Natural killer cell (primary cell): ENCODE results near the gene GRID2. TPM values are rescaled to one million over a fixed set of nuclear protein-coding genes. Genes with fewer than 3 reads are reported as not detected.

Source experiments
- ATAC-seq, 3 donors: fragments of 150-1000 bp in 2 of 3; fragments of 200-7000 bp in 1 of 3; cut with Tn5 transposase; 1 replicate in 1 of 3; 2 replicates in 2 of 3; pipeline ENCODE4 v1.10.0; 2021; ENCODE audit warnings: mild to moderate bottlenecking in 2 of 3, moderate library complexity in 2 of 3
- DNase-seq, 2 donors: peaks; one replicate each; pipeline versions ENCODE4 v3.0.0 to v3.0.0-alpha.2; 2013 to 2021; ENCODE audit warnings: mixed read lengths in 1 of 2
- H3K27ac ChIP-seq: one replicate; pipeline ENCODE4 v1.5.1; 2013; ENCODE audit warnings: mild to moderate bottlenecking, low read length
- H3K27me3 ChIP-seq: one replicate; pipeline ENCODE4 v1.6.1; 2013; ENCODE audit warnings: low read length; ENCODE audit not compliant: control insufficient read depth, insufficient read depth
- H3K36me3 ChIP-seq: one replicate; pipeline ENCODE4 v1.6.1; 2013; ENCODE audit warnings: low read length; ENCODE audit not compliant: control insufficient read depth, insufficient read depth
- H3K4me1 ChIP-seq: one replicate; pipeline ENCODE4 v1.6.1; 2013; ENCODE audit warnings: low read length; ENCODE audit not compliant: control insufficient read depth, insufficient read depth
- H3K4me3 ChIP-seq: one replicate; pipeline ENCODE4 v1.5.1; 2013; ENCODE audit warnings: low read length
- H3K9me3 ChIP-seq: one replicate; pipeline ENCODE4 v1.6.1; 2013; ENCODE audit warnings: low read length; ENCODE audit not compliant: control insufficient read depth, insufficient read depth
- H3K27ac Mint-ChIP-seq, 2 donors: one replicate each; pipeline ENCODE4 v1.8.0; 2022; ENCODE audit warnings: mild to moderate bottlenecking in 2 of 2, mixed read lengths in 2 of 2, moderate library complexity in 1 of 2
- H3K27me3 Mint-ChIP-seq, 2 donors: one replicate each; pipeline ENCODE4 v1.8.0; 2022; ENCODE audit warnings: low read depth in 2 of 2, mixed read lengths in 2 of 2
- H3K36me3 Mint-ChIP-seq: one replicate; pipeline ENCODE4 v1.8.0; 2022; ENCODE audit warnings: mixed read lengths
- H3K4me1 Mint-ChIP-seq, 2 donors: one replicate each; pipeline ENCODE4 v1.8.0; 2022; ENCODE audit warnings: mixed read lengths in 2 of 2
- H3K4me3 Mint-ChIP-seq: one replicate; pipeline ENCODE4 v1.8.0; 2022; ENCODE audit warnings: mild to moderate bottlenecking, moderate library complexity, mixed read lengths
- H3K9me3 Mint-ChIP-seq, 2 donors: one replicate each; pipeline ENCODE4 v1.8.0; 2022; ENCODE audit warnings: mixed read lengths in 2 of 2
- CTCF ChIP-seq: fragments of 200-600 bp; IDR thresholded peaks from one replicate; pipeline ENCODE4 v1.8.0; 2022; ENCODE audit warnings: antibody characterized with exemption
- WGBS: methylation state at CpG from one replicate; pipeline ENCODE4 v1.1.7; 2013; ENCODE audit warnings: missing lambda C conversion rate; ENCODE audit not compliant: insufficient coverage; 5-methylcytosine and 5-hydroxymethylcytosine counted together
- intact Hi-C: fragments of 100-400 bp; cut with micrococcal nuclease; formaldehyde crosslinking; loops from one replicate; pipeline ENCODE4 v1.14.2; 2022
- total RNA-seq, 4 donors: library from RNA; stranded (reverse); fragments of 120-200 nt in 1 of 4; gene quantifications; one replicate each; pipeline versions ENCODE4 v1.2.3 to v1.2.4, GENCODE V29; 2013 to 2022

The GRID2 gene
- total RNA-seq, 3 donors from 2014 or later (not counting 1 experiment from before 2014, with no cell fraction given), result not detected

GRCh38 chr4:92760433-92760832 lies 456.7 kb downstream of the GRID2 start:
- H3K4me1 Mint-ChIP-seq, result no peaks in the 10 kb centered on the region
- no peaks in the 10 kb centered on the region for H3K36me3 Mint-ChIP-seq
- Histone ChIP-seq H3K4me3 (no peak overlapping the region), H3K27me3 (no peaks in the 10 kb centered on the region), H3K9me3 (no peaks in the 10 kb centered on the region), H3K36me3 (no peaks in the 10 kb centered on the region), H3K27ac (no peak overlapping the region), H3K4me1 (no peaks in the 10 kb centered on the region)
- no peak for ATAC-seq
- H3K9me3 Mint-ChIP-seq, result peaks cover 10 to 12% of the 10 kb centered on the region in 2 donors
- intact Hi-C loops, result no loop called here
- no peak for TF ChIP-seq CTCF
- H3K27ac Mint-ChIP-seq, result no peak overlapping the region
- DNase-seq, result no peak
- H3K4me3 Mint-ChIP-seq, result no peak overlapping the region
- no peaks in the 10 kb centered on the region for H3K27me3 Mint-ChIP-seq

- Histone ChIP-seq H3K4me3 (no peak overlapping the region), H3K27ac (no peak overlapping the region), H3K9me3 (no peaks in the 10 kb centered on the region), H3K27me3 (no peaks in the 10 kb centered on the region), H3K36me3 (no peaks in the 10 kb centered on the region), H3K4me1 (no peaks in the 10 kb centered on the region)
- Mint-ChIP-seq H3K9me3 (peaks cover 10 to 11% of the 10 kb centered on the region in 2 donors), H3K27me3 (no peaks in the 10 kb centered on the region), H3K27ac (no peak overlapping the region), H3K4me3 (no peak overlapping the region), H3K36me3 (no peaks in the 10 kb centered on the region), H3K4me1 (no peaks in the 10 kb centered on the region)
- TF ChIP-seq CTCF, result no peak
- intact Hi-C loops, result no loop called here
- no peak for ATAC-seq
- no CpG with 5 or more reads among the region's 3 CpGs for WGBS
- no peak for DNase-seq
These were observed 472.3 kb downstream of the GRID2 start for GRCh38 chr4:92776080-92776479.

- H3K27ac Mint-ChIP-seq, result no peak overlapping the region
- no peak overlapping the region for H3K4me3 ChIP-seq
- DNase-seq (no peak), ATAC-seq (no peak)
- no peaks in the 10 kb centered on the region for H3K36me3 ChIP-seq
- intact Hi-C loops, result no loop called here
- no peak overlapping the region for H3K27ac ChIP-seq
- H3K27me3 Mint-ChIP-seq, result no peaks in the 10 kb centered on the region
- no peaks in the 10 kb centered on the region for H3K9me3 ChIP-seq
- TF ChIP-seq CTCF, result no peak
- no peaks in the 10 kb centered on the region for H3K4me1 ChIP-seq
- peaks cover 14 to 20% of the 10 kb centered on the region in 2 donors for H3K9me3 Mint-ChIP-seq
- whole genome bisulfite sequencing, result no CpG with 5 or more reads among the region's 3 CpGs
- no peaks in the 10 kb centered on the region for H3K36me3 Mint-ChIP-seq
- H3K4me1 Mint-ChIP-seq, result no peaks in the 10 kb centered on the region
- H3K27me3 ChIP-seq, result no peaks in the 10 kb centered on the region
- H3K4me3 Mint-ChIP-seq, result no peak overlapping the region
These were observed 486.0 kb downstream of the GRID2 start for GRCh38 chr4:92789741-92790140.

GRCh38 chr4:92791871-92792440 lies 488.2 kb downstream of the GRID2 start:
- Mint-ChIP-seq H3K36me3 (peaks cover 5% of the 10 kb centered on the region), H3K4me3 (no peak overlapping the region), H3K9me3 (peaks cover 16 to 26% of the 10 kb centered on the region in 2 donors), H3K4me1 (no peaks in the 10 kb centered on the region), H3K27me3 (no peaks in the 10 kb centered on the region), H3K27ac (no peak overlapping the region)
- TF ChIP-seq CTCF, result no peak
- no peak for DNase-seq
- intact Hi-C loops, result no loop called here
- ATAC-seq, result no peak
- Histone ChIP-seq H3K27me3 (no peaks in the 10 kb centered on the region), H3K9me3 (no peaks in the 10 kb centered on the region), H3K36me3 (no peaks in the 10 kb centered on the region), H3K4me1 (no peaks in the 10 kb centered on the region), H3K27ac (no peak overlapping the region), H3K4me3 (no peak overlapping the region)
- 74% methylated on average over 4 of the region's 4 CpGs for WGBS
